ENCODE measurements around the gene KCNQ1.

The KCNQ1 gene

DNA sequence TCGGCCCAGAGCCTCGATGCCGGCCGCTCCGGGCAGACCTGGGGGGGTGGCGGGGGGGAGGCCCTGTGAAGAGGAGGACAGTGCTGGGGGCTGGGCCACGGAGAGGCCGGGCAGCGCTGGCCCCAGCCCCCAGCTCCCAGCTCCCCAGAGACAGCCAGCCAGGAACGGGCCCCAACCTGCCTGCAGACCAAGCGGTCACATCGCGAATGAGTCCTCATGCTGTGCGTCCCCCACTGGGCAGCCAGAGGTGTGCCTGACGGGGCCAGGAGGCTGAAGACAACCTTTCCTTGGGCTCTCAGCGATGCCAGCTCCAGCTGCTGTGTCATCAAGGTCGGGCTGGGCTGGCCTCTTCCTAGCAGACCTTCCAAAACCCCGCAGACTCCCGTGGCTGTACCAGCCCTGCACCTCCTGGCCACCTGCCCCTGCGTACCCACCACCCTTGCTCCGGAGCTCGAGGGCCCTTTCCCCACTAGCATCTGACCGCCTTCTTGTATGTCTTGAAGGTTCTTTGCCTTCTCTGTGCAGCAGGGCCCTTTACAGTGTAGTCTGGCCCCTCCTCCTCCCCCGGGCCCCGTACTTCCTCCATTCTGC, 352.4 kb downstream of the KCNQ1 start:
- Mint-ChIP-seq H3K9me3 (no peaks in the 10 kb centered on the region), H3K4me3 (no peak overlapping the region), H3K27ac (no peak overlapping the region), H3K36me3 (peaks cover 2% of the 10 kb centered on the region), H3K4me1 (peaks cover 2% of the 10 kb centered on the region)
- no peak for DNase-seq (ENCODE audit: low spot score in 2 of 2)
- ATAC-seq: no peak

DNA sequence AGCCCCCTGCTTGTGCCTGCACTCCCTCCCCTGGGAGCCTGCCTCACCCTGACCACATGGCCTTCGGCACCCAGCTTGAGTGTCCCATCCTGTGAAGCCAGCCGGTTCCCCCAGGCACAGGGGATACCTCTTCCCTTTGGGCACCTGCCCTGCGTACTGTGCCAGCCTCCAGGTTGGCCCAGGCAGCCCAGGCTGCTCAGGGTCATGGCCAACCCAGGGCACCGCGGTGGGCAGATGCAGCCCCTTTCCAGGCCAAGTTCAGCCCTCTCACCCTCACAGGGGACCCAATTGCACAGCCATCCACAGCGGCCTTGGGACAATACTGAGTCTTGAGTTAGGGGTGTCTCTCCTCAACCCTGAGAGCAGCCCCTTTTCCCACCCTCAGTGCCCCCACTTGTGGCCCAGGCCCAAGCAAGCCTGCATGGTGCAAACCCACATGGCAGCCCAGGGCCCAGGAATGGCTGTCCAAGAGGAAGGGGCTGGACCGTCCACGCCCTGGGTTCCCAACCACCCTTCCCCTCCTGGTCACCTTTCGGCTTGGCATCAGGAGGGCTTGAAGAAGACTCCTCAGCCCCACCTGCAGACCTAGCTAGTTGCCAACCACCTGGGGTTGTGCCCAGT, 353.0 kb downstream of the KCNQ1 start:
- ATAC-seq (no peak), DNase-seq (ENCODE audit: low spot score in 2 of 2) (no peak)
- Mint-ChIP-seq H3K4me3 (no peak overlapping the region), H3K36me3 (no peaks in the 10 kb centered on the region), H3K27ac (no peak overlapping the region), H3K9me3 (no peaks in the 10 kb centered on the region), H3K4me1 (no peaks in the 10 kb centered on the region)

GRCh38 chr11:2798951-2799761, 354.3 kb downstream of the KCNQ1 start:
- no peak for DNase-seq (ENCODE audit: low spot score in 2 of 2)
- Mint-ChIP-seq H3K9me3 (no peaks in the 10 kb centered on the region), H3K4me3 (no peak overlapping the region), H3K27ac (no peak overlapping the region), H3K36me3 (no peaks in the 10 kb centered on the region), H3K4me1 (no peaks in the 10 kb centered on the region)
- no peak for ATAC-seq

DNA sequence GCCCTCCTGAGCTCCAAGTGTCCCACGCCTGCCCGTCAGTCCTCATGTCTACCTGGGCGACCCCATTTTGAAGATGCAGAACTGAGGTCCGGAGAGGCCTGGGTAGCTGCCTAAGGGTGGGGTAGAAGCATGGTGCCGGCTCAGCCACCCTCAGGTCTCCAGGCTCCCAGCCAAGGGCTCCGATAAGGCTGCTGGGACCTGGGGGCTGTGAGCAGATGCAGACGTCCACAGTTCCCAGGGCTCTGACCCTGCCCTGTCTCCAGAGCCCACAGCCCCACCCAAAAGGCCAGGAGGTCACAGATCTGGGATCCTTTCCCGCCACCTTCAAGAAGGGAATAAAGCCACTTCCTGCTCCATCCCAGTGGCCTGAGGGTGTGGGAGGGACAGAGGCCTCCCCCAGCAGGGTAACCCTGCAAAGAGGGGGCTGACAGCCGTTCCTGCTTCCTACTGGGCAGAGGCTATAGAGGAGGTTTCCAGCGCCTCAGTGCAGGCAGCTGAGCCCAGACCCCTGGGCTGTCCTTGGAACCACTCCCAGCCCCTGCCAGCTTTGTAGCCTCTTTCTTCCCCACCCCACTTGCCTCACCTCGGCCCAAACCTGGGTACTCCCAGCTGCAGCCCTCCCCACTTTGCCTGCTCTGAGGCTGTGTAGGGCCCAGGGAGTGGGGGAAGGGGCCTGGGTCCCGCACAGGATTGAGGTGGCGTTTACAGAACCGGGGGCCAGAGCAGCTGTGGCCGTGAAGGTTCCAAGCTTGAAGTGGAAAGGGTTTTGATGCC, 355.3 kb downstream of the KCNQ1 start:
- Mint-ChIP-seq H3K9me3 (no peaks in the 10 kb centered on the region), H3K27ac (peak overlapping the region; percentile 15)
- no peak for DNase-seq (ENCODE audit: low spot score in 2 of 2)

DNA sequence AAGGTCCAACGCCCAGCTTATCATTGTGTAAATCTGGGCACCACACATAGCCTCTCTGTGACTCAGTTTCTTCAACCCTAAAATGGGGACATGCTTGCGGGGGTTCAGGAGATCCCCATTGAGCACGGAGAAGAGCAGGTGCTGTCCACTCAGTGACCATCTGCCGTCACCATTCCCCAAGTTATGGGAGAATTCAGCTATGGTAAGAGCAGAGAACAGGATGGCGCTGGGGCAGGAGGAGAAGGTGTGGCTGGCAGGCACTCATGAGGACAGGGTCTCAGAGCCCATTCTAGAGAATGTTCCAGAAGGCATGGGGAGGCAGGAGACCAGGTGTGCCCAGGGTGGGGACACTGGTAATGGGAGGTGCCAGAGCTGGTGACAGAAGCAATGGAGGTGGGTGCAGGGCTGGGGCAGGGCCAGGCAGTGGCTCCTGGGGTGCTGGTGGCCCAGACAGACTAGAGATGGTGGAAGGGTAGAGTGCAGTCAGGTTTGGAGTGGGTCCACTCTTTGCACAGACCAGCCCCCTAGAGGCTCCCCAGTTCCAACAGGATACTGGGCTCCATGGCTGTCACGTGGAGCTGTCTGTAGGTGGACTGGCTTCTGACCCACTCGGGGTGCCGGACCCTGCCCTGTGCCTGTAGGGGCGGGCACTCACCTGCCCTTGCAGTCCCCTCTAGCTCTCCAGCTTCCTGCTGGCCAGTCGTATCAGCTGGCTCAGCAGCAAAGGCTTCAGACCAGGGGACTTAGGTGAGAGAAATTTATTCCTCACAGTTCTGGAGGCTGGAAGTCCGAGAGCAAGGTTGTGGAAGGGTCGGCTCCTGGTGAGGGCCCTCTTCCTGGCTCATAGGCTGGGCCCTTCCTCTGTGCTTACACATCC, 356.1 kb downstream of the KCNQ1 start:
- Mint-ChIP-seq H3K9me3 (no peaks in the 10 kb centered on the region), H3K27ac (peak overlapping the region; percentile 15), H3K4me3 (no peak overlapping the region), H3K4me1 (no peaks in the 10 kb centered on the region), H3K36me3 (no peaks in the 10 kb centered on the region)
- ATAC-seq (no peak), DNase-seq (ENCODE audit: low spot score in 2 of 2) (no peak)

More for the DNA sequence above, 355.3 kb downstream of the KCNQ1 start:
- no peak for ATAC-seq
- no peak overlapping the region for H3K4me3 Mint-ChIP-seq
- no peaks in the 10 kb centered on the region for H3K36me3 Mint-ChIP-seq
- no peaks in the 10 kb centered on the region for H3K4me1 Mint-ChIP-seq

DNA sequence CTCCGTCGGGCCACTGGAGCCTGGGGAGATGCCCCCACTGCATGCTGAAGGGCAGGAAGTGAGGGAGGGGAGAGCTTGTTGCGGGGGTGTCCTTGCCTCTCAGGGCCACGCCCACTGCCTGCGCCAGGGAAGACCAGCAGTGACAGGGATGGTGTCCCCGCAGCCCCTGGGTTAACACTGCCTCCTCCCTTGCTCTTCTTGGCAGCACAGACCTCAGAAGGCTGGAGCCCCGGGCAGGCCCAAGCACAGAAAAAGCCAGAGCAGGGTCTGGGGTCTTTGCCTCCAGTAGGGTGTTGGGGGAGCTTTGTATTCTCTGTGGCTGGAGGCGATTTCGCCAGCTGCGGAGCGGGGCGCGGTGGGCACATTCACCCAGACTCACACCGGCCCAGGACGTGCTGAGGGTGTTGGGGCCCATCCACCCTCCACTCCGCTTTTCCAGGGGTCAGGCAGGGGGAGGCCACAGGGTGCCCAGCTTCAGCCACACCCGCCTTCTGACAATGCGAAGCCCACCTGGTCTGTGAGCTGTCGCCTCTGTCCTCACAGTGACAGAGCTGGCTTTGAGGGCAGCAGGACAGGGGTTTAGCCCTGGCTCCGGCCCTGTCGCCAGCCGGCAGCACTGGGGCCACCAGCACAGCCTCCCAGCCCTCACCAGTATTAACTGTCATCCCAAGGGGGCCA, 357.0 kb downstream of the KCNQ1 start:
- Mint-ChIP-seq H3K4me3 (no peak overlapping the region), H3K36me3 (no peaks in the 10 kb centered on the region), H3K9me3 (no peaks in the 10 kb centered on the region), H3K27ac (no peak overlapping the region), H3K4me1 (no peaks in the 10 kb centered on the region)
- no peak for DNase-seq (ENCODE audit: low spot score in 2 of 2)
- ATAC-seq: no peak

GRCh38 chr11:2802389-2803185, 357.8 kb downstream of the KCNQ1 start:
- no peaks in the 10 kb centered on the region for H3K4me1 Mint-ChIP-seq
- H3K4me3 Mint-ChIP-seq: no peak overlapping the region
- no peaks in the 10 kb centered on the region for H3K36me3 Mint-ChIP-seq
- no peak for ATAC-seq
- no peak overlapping the region for H3K27ac Mint-ChIP-seq
- no peaks in the 10 kb centered on the region for H3K9me3 Mint-ChIP-seq
- no peak for DNase-seq (ENCODE audit: low spot score in 2 of 2)

- Mint-ChIP-seq H3K4me3 (no peak overlapping the region), H3K27ac (no peak overlapping the region)
Measured at GRCh38 chr11:2803186-2804091, 358.6 kb downstream of the KCNQ1 start.

GRCh38 chr11:2804189-2804588, 359.4 kb downstream of the KCNQ1 start:
- ATAC-seq (no peak), DNase-seq (ENCODE audit: low spot score in 2 of 2) (no peak)
- Mint-ChIP-seq H3K27ac (no peak overlapping the region), H3K9me3 (no peaks in the 10 kb centered on the region), H3K36me3 (no peaks in the 10 kb centered on the region), H3K4me1 (peaks cover 7% of the 10 kb centered on the region), H3K4me3 (no peak overlapping the region)

More at GRCh38 chr11:2803186-2804091, 358.6 kb downstream of the KCNQ1 start:
- Mint-ChIP-seq H3K9me3 (no peaks in the 10 kb centered on the region), H3K36me3 (no peaks in the 10 kb centered on the region), H3K4me1 (peaks cover under 1% of the 10 kb centered on the region)
- ATAC-seq (no peak), DNase-seq (ENCODE audit: low spot score in 2 of 2) (no peak)

DNA sequence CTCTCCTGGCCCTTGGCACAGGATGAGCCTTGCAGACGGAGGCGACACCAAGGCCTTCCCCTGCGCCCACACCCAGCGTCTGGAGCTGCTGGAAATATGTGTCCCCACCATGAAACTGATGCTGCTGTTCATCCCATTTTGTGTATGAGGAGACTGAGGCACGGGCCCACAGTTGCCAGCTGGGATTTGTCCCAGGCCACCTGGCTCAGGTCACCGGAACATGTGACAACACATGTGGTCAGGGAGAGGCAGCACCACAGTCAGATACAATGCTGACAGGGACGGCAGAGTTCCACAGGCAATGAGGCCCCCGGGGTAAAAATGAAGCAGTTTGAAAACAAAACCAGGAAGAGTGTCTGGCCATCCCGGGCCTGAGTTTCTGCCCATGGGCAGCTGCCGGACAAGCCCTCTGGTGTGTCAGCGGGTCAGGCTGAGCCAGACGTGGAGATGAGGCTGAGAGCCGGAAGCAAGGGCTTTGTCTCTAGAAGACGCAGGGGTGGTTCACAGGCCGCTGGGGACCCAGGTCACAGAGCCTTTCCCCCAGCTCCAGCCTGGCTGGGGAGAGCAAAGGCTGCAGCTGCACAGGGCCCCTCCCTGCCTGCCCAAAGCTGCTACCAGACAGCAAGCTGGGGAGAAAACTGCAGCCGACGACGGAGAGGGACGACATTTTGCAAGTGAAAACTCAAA, 360.0 kb downstream of the KCNQ1 start:
- no peaks in the 10 kb centered on the region for H3K9me3 Mint-ChIP-seq
- H3K4me1 Mint-ChIP-seq: peaks cover 14% of the 10 kb centered on the region
- no peak for ATAC-seq
- H3K36me3 Mint-ChIP-seq: no peaks in the 10 kb centered on the region
- H3K27ac Mint-ChIP-seq: no peak overlapping the region
- no peak for DNase-seq (ENCODE audit: low spot score in 2 of 2)
- no peak overlapping the region for H3K4me3 Mint-ChIP-seq

DNA sequence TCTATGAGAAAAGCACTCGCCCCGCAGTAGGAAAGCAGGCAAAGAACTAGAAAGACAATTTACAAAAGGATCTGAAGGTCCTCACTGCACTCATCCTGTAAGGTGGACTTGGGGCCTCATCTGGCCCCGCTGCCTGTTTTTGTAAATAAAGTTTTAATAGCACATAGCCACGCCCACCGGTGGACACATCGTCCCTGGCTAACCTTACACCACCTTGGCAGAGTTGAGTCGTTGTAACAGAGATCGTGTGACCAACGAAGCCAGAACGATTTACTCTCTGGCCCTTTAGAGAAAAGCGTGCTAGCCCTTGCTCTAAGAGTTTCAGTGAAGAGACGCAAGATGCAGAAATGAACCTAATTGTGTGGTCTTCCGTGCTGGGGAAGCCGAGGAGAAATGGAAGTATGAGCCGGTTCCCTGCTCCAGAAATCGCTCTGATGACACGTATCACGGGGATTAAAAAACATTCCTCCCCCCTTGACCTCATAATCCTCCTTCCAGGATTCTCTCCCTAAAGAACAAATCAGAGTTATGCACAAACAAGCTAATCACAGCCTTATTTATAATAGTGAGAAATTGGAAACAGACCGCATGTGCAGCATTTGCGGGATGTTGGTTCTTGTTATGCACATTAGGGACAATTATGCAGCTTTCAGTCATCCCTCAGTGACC, 360.7 kb downstream of the KCNQ1 start:
- Mint-ChIP-seq H3K4me1 (peaks cover 14% of the 10 kb centered on the region), H3K4me3 (no peak overlapping the region), H3K27ac (no peak overlapping the region), H3K9me3 (no peaks in the 10 kb centered on the region), H3K36me3 (no peaks in the 10 kb centered on the region)
- no peak for DNase-seq (ENCODE audit: low spot score in 2 of 2)
- no peak for ATAC-seq
